Right lobe of liver (tissue), 4 donors: Measurements from ENCODE around the gene NPLOC4.

Experiments
- CTCF ChIP-seq, 4 donors: fragments of 200-600 bp in 3 of 4; fragments of 450-650 bp in 1 of 4; IDR thresholded peaks; one replicate each; pipeline versions ENCODE4 v1.5.1 to v1.8.0; 2016 to 2022; ENCODE audit warnings: antibody characterized with exemption in 4 of 4, mild to moderate bottlenecking in 2 of 4
- POLR2A ChIP-seq: fragments of 450-650 bp; IDR thresholded peaks from one replicate; pipeline ENCODE4 v1.6.1; 2017; ENCODE audit warnings: antibody characterized with exemption, mild to moderate bottlenecking
- donor health status: DM: no; HTN: no; CAD: no.
- donor health status: DM: no; HTN: no; CAD: no.
- donor health status: DM: no; HTN: yes; CAD: no.

GRCh38 chr17:81535480-81536298 lies 101.2 kb downstream of the NPLOC4 start:
- TF ChIP-seq CTCF (IDR thresholded peaks at IDR 0.05) (no peak), POLR2A (no peak)
